DND-41 (cell line): ENCODE results near the gene METTL25B.

Experiments
- ATAC-seq: fragments of 200-7000 bp; cut with Tn5 transposase; 3 replicates; pipeline ENCODE4 v1.9.1; 2021; ENCODE audit warnings: low read depth; ENCODE audit not compliant: insufficient read depth
- DNase-seq: peaks from one replicate; pipeline ENCODE4 v3.0.0-alpha.2; 2020
- H2AFZ ChIP-seq: 2 replicates; pipeline ENCODE4 v1.6.0; 2012; ENCODE audit warnings: low read depth, low read length
- H3K27ac ChIP-seq: 2 replicates; pipeline ENCODE4 v1.5.1; 2012; ENCODE audit warnings: low read length, inconsistent platforms
- H3K27me3 ChIP-seq: fragments of 200-600 bp; sonication (generic); 2 replicates; pipeline ENCODE4 v1.6.0; 2012; ENCODE audit warnings: low read length, mild to moderate bottlenecking, inconsistent platforms; ENCODE audit not compliant: insufficient read depth, poor library complexity
- H3K36me3 ChIP-seq: 2 replicates; pipeline ENCODE4 v1.5.1; 2012; ENCODE audit warnings: low read length, inconsistent platforms; ENCODE audit not compliant: insufficient read depth
- H3K4me1 ChIP-seq: 2 replicates; pipeline ENCODE4 v1.5.1; 2012; ENCODE audit warnings: mild to moderate bottlenecking, low read length; ENCODE audit not compliant: insufficient read depth
- H3K4me2 ChIP-seq: 2 replicates; pipeline ENCODE4 v1.6.0; 2012; ENCODE audit warnings: mild to moderate bottlenecking, moderate library complexity, low read length, inconsistent platforms; ENCODE audit not compliant: insufficient read depth
- H3K4me3 ChIP-seq, 2 experiments: fragments of 200-600 bp in 1 of 2; shearing (Covaris generic) in 1 of 2; 2 replicates each; pipeline ENCODE4 v1.5.1; 2012 to 2016; ENCODE audit warnings: inconsistent platforms in 2 of 2, low read length in 2 of 2, mild to moderate bottlenecking in 2 of 2, low read depth in 1 of 2, moderate library complexity in 1 of 2
- H3K79me2 ChIP-seq: 2 replicates; pipeline ENCODE4 v1.6.0; 2012; ENCODE audit warnings: low read length, inconsistent platforms; ENCODE audit not compliant: insufficient read depth
- H3K9ac ChIP-seq: 2 replicates; pipeline ENCODE4 v1.6.0; 2012; ENCODE audit warnings: low read depth, mild to moderate bottlenecking, inconsistent platforms, low read length, moderate library complexity
- H3K9me3 ChIP-seq: 2 replicates; pipeline ENCODE4 v1.5.1; 2012; ENCODE audit warnings: low read length, moderate library complexity, mild to moderate bottlenecking, inconsistent platforms; ENCODE audit not compliant: insufficient read depth, severe bottlenecking
- H4K20me1 ChIP-seq: 2 replicates; pipeline ENCODE4 v1.6.0; 2012; ENCODE audit warnings: low read length; ENCODE audit not compliant: insufficient read depth
- EZH2 ChIP-seq: IDR thresholded peaks from 3 replicates; pipeline ENCODE4 v1.6.1; 2012; ENCODE audit warnings: borderline replicate concordance, low read depth, mild to moderate bottlenecking, moderate library complexity, low read length, inconsistent platforms; ENCODE audit not compliant: severe bottlenecking
- TF ChIP-seq, protein P1 (sequence below): IDR thresholded peaks from 2 replicates; pipeline ENCODE4 v1.5.1; 2012; ENCODE audit warnings: borderline replicate concordance, low read length, moderate library complexity, mild to moderate bottlenecking; ENCODE audit not compliant: poor library complexity, severe bottlenecking; ENCODE audit errors: extremely low read depth

The METTL25B gene

DNA sequence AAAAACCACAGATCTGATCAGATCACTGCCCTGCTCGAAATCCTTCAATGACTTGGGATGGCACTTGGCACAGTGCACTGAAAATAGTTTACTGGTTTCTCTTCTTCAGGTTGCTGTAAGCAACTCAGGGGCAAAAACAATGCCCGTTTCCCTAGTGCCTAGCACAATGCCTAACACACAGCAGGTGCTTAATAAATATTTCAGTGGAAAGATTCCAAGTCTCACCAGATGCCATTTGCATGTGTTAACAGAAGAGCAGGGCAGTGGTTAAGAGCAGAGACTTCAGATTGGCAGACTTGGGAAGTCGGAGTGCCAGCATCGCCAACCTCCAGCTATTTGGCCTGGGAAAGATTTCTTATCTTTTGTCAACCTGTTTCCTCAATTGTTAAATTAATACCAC, 10.9 kb upstream of the METTL25B start:
- no peaks in the 10 kb centered on the region for H3K4me1 ChIP-seq
- no peaks in the 10 kb centered on the region for H3K27me3 ChIP-seq
- no peak for TF ChIP-seq EZH2
- TF ChIP-seq, protein P1, sequence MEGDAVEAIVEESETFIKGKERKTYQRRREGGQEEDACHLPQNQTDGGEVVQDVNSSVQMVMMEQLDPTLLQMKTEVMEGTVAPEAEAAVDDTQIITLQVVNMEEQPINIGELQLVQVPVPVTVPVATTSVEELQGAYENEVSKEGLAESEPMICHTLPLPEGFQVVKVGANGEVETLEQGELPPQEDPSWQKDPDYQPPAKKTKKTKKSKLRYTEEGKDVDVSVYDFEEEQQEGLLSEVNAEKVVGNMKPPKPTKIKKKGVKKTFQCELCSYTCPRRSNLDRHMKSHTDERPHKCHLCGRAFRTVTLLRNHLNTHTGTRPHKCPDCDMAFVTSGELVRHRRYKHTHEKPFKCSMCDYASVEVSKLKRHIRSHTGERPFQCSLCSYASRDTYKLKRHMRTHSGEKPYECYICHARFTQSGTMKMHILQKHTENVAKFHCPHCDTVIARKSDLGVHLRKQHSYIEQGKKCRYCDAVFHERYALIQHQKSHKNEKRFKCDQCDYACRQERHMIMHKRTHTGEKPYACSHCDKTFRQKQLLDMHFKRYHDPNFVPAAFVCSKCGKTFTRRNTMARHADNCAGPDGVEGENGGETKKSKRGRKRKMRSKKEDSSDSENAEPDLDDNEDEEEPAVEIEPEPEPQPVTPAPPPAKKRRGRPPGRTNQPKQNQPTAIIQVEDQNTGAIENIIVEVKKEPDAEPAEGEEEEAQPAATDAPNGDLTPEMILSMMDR, result no peak
- no peak overlapping the region for H3K9ac ChIP-seq
- no peak overlapping the region for H3K27ac ChIP-seq
- no peak overlapping the region for H3K4me2 ChIP-seq
- DNase-seq (no peak), ATAC-seq (no peak)
- H3K79me2 ChIP-seq, result peaks cover 3% of the 10 kb centered on the region; the same call in 1 of the 2 replicates
- H3K36me3 ChIP-seq, result peaks cover 19% of the 10 kb centered on the region
- no peaks in the 10 kb centered on the region for H3K9me3 ChIP-seq
- H4K20me1 ChIP-seq, result peaks cover 9% of the 10 kb centered on the region; the same call in 1 of the 2 replicates
- H2AFZ ChIP-seq, result no peak overlapping the region
- H3K4me3 ChIP-seq, result no peak overlapping the region

DNA sequence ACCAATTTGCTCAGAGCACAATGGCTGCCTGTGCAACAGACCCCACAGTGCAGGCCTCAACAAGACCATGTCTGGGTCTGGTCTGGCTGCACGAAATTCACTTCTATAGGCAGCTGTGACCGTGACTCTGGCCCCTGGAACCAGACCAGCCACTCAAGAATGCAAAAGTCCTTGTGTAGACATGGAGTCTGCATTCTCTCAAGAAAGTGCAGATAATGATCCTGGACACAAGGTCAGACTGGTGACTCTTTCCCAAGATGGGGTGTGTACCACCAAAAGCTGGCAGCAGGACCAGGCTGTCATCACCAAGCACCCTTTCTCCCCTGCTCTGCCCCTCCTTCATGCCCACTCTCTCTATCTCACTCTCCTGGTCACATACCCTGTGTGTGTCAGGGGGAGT, 7.1 kb upstream of the METTL25B start:
- Histone ChIP-seq H3K9me3 (no peaks in the 10 kb centered on the region), H3K4me1 (peaks cover 26% of the 10 kb centered on the region), H3K4me2 (no peak overlapping the region), H3K9ac (no peak overlapping the region), H3K36me3 (peaks cover 53% of the 10 kb centered on the region), H3K4me3 (no peak overlapping the region), H4K20me1 (peaks cover 44% of the 10 kb centered on the region), H2AFZ (no peak overlapping the region), H3K27ac (no peak overlapping the region), H3K79me2 (peaks cover 36% of the 10 kb centered on the region), H3K27me3 (no peaks in the 10 kb centered on the region)
- TF ChIP-seq, protein P1, result no peak
- TF ChIP-seq EZH2, result no peak
- ATAC-seq, result no peak
- no peak for DNase-seq

DNA sequence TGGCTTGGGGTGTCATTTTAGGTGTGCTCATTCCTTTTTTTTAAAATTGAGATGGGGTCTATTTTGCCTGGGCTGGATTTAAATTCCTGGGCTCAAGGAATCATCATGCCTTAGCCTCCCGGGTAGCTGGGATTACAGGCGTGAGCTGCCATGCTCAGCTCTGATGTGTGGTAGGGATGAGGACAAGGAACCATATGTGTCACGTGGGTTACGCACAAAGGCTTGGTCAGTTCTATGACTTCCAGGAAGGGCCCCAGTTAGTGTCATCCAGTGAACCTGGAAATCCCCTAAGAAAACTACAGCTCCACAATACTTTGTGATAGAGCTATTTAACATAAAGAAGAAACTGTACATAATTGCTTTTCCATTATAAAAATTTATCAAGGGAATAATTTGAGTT, 6.7 kb upstream of the METTL25B start:
- ATAC-seq, result no peak
- peaks cover 40% of the 10 kb centered on the region for H3K79me2 ChIP-seq
- no peak overlapping the region for H3K4me2 ChIP-seq
- no peak overlapping the region for H2AFZ ChIP-seq
- no peaks in the 10 kb centered on the region for H3K27me3 ChIP-seq
- no peak overlapping the region for H3K27ac ChIP-seq
- no peak for DNase-seq
- TF ChIP-seq EZH2, result no peak
- TF ChIP-seq, protein P1, result no peak
- H3K36me3 ChIP-seq, result peaks cover 57% of the 10 kb centered on the region
- peaks cover 30% of the 10 kb centered on the region for H3K4me1 ChIP-seq
- no peak overlapping the region for H3K4me3 ChIP-seq
- no peaks in the 10 kb centered on the region for H3K9me3 ChIP-seq
- H4K20me1 ChIP-seq, result peaks cover 48% of the 10 kb centered on the region
- H3K9ac ChIP-seq, result no peak overlapping the region

DNA sequence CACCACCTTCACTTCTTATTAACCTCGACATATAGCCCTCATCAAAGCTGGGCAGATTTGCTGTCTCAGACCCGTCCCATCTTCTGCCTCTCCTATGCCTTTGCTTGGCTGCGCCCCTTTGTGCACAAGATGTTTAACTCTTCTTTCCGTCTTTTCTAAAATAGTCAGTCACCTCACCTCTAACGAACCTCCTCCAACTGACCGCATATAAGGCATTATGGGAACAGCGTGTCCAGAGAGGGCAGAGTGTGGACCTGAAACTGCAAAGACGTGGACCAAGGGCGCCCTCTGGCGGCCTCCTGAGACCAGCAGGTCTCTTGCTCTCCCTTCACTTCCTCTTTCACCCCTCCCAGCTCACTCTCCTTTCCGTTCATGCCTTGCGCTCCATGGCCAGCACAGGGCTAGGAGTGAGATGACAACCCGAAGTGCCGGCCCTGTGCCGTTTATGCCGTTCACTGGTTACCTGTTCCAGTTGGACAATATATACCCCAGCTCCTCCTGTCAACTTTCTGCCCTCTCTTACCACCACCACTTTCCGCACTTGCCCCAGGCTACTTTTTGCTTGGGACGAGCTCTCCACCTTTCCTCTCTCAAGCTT, 2.5 kb upstream of the METTL25B start:
- Histone ChIP-seq H3K9me3 (no peaks in the 10 kb centered on the region), H3K27me3 (no peaks in the 10 kb centered on the region), H2AFZ (no peak overlapping the region), H3K36me3 (peaks cover 55% of the 10 kb centered on the region), H3K9ac (peak overlapping the region; percentile 78), H3K4me1 (peaks cover 56% of the 10 kb centered on the region), H3K27ac (peak overlapping the region; percentile 65), H3K79me2 (peaks cover 66% of the 10 kb centered on the region), H3K4me2 (peak overlapping the region; percentile 92), H4K20me1 (peaks cover 55% of the 10 kb centered on the region), H3K4me3 (peak overlapping the region; percentile 15 to 77; a peak in 3 of 4 replicates)
- ATAC-seq (peak; percentile 64), DNase-seq (peak; percentile 80)
- TF ChIP-seq, protein P1, result peak; percentile 98
- no peak for TF ChIP-seq EZH2
